Suppressor macrophage (primary cell): Measurements from ENCODE around the gene GSK3A.

Experiments
- DNase-seq, 4 experiments: peaks; one replicate each; pipeline ENCODE4 v3.0.0-alpha.2; 2020 to 2022

Gene GSK3A

GRCh38 chr19:42248270-42249148, 6.1 kb upstream of the GSK3A start:
- DNase-seq = no peak

- DNase-seq = no peak
Measured at GRCh38 chr19:42247640-42248199, 5.3 kb upstream of the GSK3A start.

GRCh38 chr19:42246922-42247639, 4.7 kb upstream of the GSK3A start:
- no peak for DNase-seq

- DNase-seq = peak; percentile 18 to 57 (median 37)
Measured at GRCh38 chr19:42246143-42246921, 3.9 kb upstream of the GSK3A start.

GRCh38 chr19:42245231-42245630, 2.8 kb upstream of the GSK3A start:
- DNase-seq = no peak

GRCh38 chr19:42244347-42245220, 2.2 kb upstream of the GSK3A start:
- DNase-seq = peak; percentile 94 to 97 (median 96)

- DNase-seq = peak in 3 of 4 experiments; percentile 12 to 55 (median 37)
Measured at GRCh38 chr19:42242069-42242511, 312 bp downstream of the GSK3A start.

- DNase-seq = no peak
Measured at GRCh38 chr19:42241279-42241678, 1.1 kb downstream of the GSK3A start.

GRCh38 chr19:42239544-42240220, 2.7 kb downstream of the GSK3A start:
- no peak for DNase-seq

GRCh38 chr19:42235181-42235580, 7.2 kb downstream of the GSK3A start:
- no peak for DNase-seq

- no peak for DNase-seq
Measured at GRCh38 chr19:42234364-42234763, 8.0 kb downstream of the GSK3A start.

GRCh38 chr19:42233678-42234292, 8.6 kb downstream of the GSK3A start:
- DNase-seq = no peak

- DNase-seq = no peak
Measured at GRCh38 chr19:42233106-42233505, 9.3 kb downstream of the GSK3A start.

- DNase-seq = no peak
Measured at GRCh38 chr19:42232435-42232834, 10.0 kb downstream of the GSK3A start.

- DNase-seq = no peak
Measured at GRCh38 chr19:42230571-42230970, 11.8 kb downstream of the GSK3A start.

- no peak for DNase-seq
Measured at GRCh38 chr19:42229855-42230351, 12.5 kb downstream of the GSK3A start.

GRCh38 chr19:42229301-42229854, 13.0 kb downstream of the GSK3A start:
- no peak for DNase-seq

- no peak for DNase-seq
Measured at GRCh38 chr19:42228641-42229040, 13.8 kb downstream of the GSK3A start.

GRCh38 chr19:42226886-42227285, 15.5 kb downstream of the GSK3A start:
- DNase-seq = no peak

GRCh38 chr19:42225718-42226292, 16.6 kb downstream of the GSK3A start:
- DNase-seq = no peak
